HepG2 (cell line): ENCODE data around the gene DDAH1. TPM values are rescaled to one million over a fixed set of nuclear protein-coding genes. Genes with fewer than 3 reads are reported as not detected.

Experiments
- ATAC-seq: fragments of 200-7000 bp; cut with Tn5 transposase; 3 replicates; pipeline ENCODE4 v1.9.1; 2020; ENCODE audit warnings: mild to moderate bottlenecking, moderate library complexity
- BruUV-seq: library from RNA; stranded (reverse); fragments of 400-500 nt; replicated peaks from 2 replicates; lab custom pipeline; 2021; lab: Mats Ljungman, UMichigan
- CTCF ChIA-PET: fragments of 300-600 bp; formaldehyde crosslinking; extraction: SDS; loops from one replicate; lab custom pipeline; 2021; ENCODE audit warnings: low total read pairs, inconsistent platforms, low intra/inter-chr PET ratio; lab: Yijun Ruan, JAX
- POLR2A ChIA-PET: fragments of 350-600 bp; sonication (Branson Sonifier 250); formaldehyde crosslinking; loops from one replicate; lab custom pipeline; 2020; ENCODE audit warnings: antibody characterized with exemption, inconsistent platforms; lab: Yijun Ruan, JAX
- DNase-seq: peaks from one replicate; pipeline ENCODE4 v3.0.0-alpha.2; 2015; ENCODE audit warnings: low spot score
- FAIRE-seq: peaks from 3 replicates; lab custom pipeline; 2011; peaks lifted over from hg19 to GRCh38; lab: Jason Lieb, UNC
- H2AFZ ChIP-seq: one replicate; pipeline ENCODE4 v1.6.1; 2011; ENCODE audit warnings: low read length, inconsistent platforms
- H3K27ac ChIP-seq: fragments of 300-600 bp; 3 replicates; pipeline ENCODE4 v1.8.0; 2011; ENCODE audit warnings: mixed run types, mild to moderate bottlenecking, mixed read lengths, low read length, inconsistent platforms; ENCODE audit not compliant: insufficient read depth; ENCODE audit errors: extremely low read length
- H3K27me3 ChIP-seq, 2 experiments: fragments of 200-600 bp in 1 of 2; 2 replicates in 1 of 2; 3 replicates in 1 of 2; pipeline versions ENCODE4 v1.6.0 to v1.8.0; 2011; ENCODE audit warnings: low read length in 2 of 2, mild to moderate bottlenecking in 2 of 2, moderate library complexity in 2 of 2, inconsistent platforms in 1 of 2; ENCODE audit not compliant: insufficient read depth in 2 of 2, control insufficient read depth in 1 of 2
- H3K36me3 ChIP-seq, 2 experiments: fragments of 200-600 bp in 1 of 2; replicated peaks in 1 of 2; 2 replicates in 1 of 2; 3 replicates in 1 of 2; pipeline versions ENCODE4 v1.5.1 to v1.8.0; 2011; ENCODE audit warnings: low read length in 2 of 2, inconsistent platforms in 1 of 2; ENCODE audit not compliant: insufficient read depth in 2 of 2, control insufficient read depth in 1 of 2
- H3K4me1 ChIP-seq: 2 replicates; pipeline ENCODE4 v1.5.1; 2012; ENCODE audit warnings: low read length, inconsistent platforms; ENCODE audit not compliant: insufficient read depth
- H3K4me2 ChIP-seq: 2 replicates; pipeline ENCODE4 v1.6.0; 2011; ENCODE audit warnings: low read depth, low read length, inconsistent platforms
- H3K4me3 ChIP-seq, 3 experiments: fragments of 200-600 bp in 1 of 3; sonication (generic), shearing (Covaris generic) in 1 of 3; replicated peaks in 1 of 3; 2 replicates each; pipeline ENCODE4 v1.5.1; 2011 to 2016; ENCODE audit warnings: low read length in 3 of 3, inconsistent platforms in 2 of 3, low read depth in 2 of 3, mild to moderate bottlenecking in 2 of 3, control low read depth in 1 of 3, mixed read lengths in 1 of 3; ENCODE audit not compliant: insufficient read depth in 1 of 3
- H3K79me2 ChIP-seq: one replicate; pipeline ENCODE4 v1.6.1; 2011; ENCODE audit warnings: low read length, inconsistent platforms; ENCODE audit not compliant: insufficient read depth
- H3K9ac ChIP-seq: 2 replicates; pipeline ENCODE4 v1.6.0; 2011; ENCODE audit warnings: mild to moderate bottlenecking, low read depth, low read length, inconsistent platforms; ENCODE audit not compliant: insufficient read depth
- H3K9me3 ChIP-seq: 2 replicates; pipeline ENCODE4 v1.5.1; 2012; ENCODE audit warnings: mild to moderate bottlenecking, low read length
- H4K20me1 ChIP-seq: 2 replicates; pipeline ENCODE4 v1.6.0; 2011; ENCODE audit warnings: inconsistent platforms, mild to moderate bottlenecking, low read length, moderate library complexity; ENCODE audit not compliant: insufficient read depth
- HIVEP1 ChIP-seq: sonication (generic); formaldehyde crosslinking; IDR thresholded peaks from 2 replicates; pipeline ENCODE4 v1.4.0; 2020; ENCODE audit warnings: mild to moderate bottlenecking, missing genetic modification reagents
- POGZ ChIP-seq: sonication (generic); formaldehyde crosslinking; IDR thresholded peaks from 2 replicates; pipeline ENCODE4 v1.4.0; 2020; ENCODE audit warnings: mild to moderate bottlenecking, missing genetic modification reagents
- SNRNP70 ChIP-seq: fragments of 200-400 bp; formaldehyde crosslinking; IDR thresholded peaks from 2 replicates; pipeline ENCODE4 v1.6.1; 2017; ENCODE audit warnings: mild to moderate bottlenecking, low read depth, low read length, moderate library complexity
- ZBTB1 ChIP-seq: sonication (generic); formaldehyde crosslinking; IDR thresholded peaks from 2 replicates; pipeline ENCODE4 v1.4.0; 2020; ENCODE audit warnings: missing genetic modification reagents, borderline replicate concordance
- ZNF562 ChIP-seq: sonication (generic); formaldehyde crosslinking; IDR thresholded peaks from 2 replicates; pipeline ENCODE4 v1.8.0; 2022; ENCODE audit warnings: missing genetic modification reagents, borderline replicate concordance
- ZNF567 ChIP-seq: sonication (generic); formaldehyde crosslinking; IDR thresholded peaks from 2 replicates; pipeline ENCODE4 v1.8.1; 2023; ENCODE audit warnings: mild to moderate bottlenecking, missing genetic modification reagents, borderline replicate concordance
- ZNF766 ChIP-seq: sonication (generic); formaldehyde crosslinking; IDR thresholded peaks from 2 replicates; pipeline ENCODE4 v1.5.0; 2020; ENCODE audit warnings: missing genetic modification reagents, borderline replicate concordance
- WGBS: methylation state at CpG from one replicate; pipeline ENCODE4 v1.1.6; 2017; ENCODE audit warnings: low lambda C conversion rate; 5-methylcytosine and 5-hydroxymethylcytosine counted together
- in situ Hi-C: cut with HindIII; loops from 2 replicates; pipeline ENCODE4 v1.10.0; 2017; ENCODE audit warnings: low pct_unique_long_range_greater_than_20kb; ENCODE audit not compliant: extremely low pct_ligation_motif_present
- intact Hi-C: fragments of 100-400 bp; cut with micrococcal nuclease; formaldehyde crosslinking; loops from one replicate; pipeline ENCODE4 v1.10.0; 2022; ENCODE audit not compliant: unreplicated experiment
- polyA plus RNA-seq, 8 experiments: library from polyadenylated mRNA; depleted of rRNA in 3 of 8; stranded (reverse) in 7 of 8; unstranded in 1 of 8; fragments of >200 nt; fragmentation: Illumina TruSeq in 4 of 8; extraction: Trizol in 4 of 8; gene quantifications; 2 replicates each; pipeline versions ENCODE4 v1.2.1 to v1.2.3, GENCODE V29; 2011 to 2016; ENCODE audit warnings: low read depth in 4 of 8, missing spikeins in 1 of 8, mixed read lengths in 1 of 8; ENCODE audit not compliant: insufficient read depth in 1 of 8
- total RNA-seq, 5 experiments: library from RNA; depleted of rRNA; stranded (reverse); fragments of >200 nt; fragmentation: Illumina TruSeq; extraction: Trizol; gene quantifications; 2 replicates each; pipeline ENCODE4 v1.2.3, GENCODE V29; 2016; ENCODE audit warnings: low read depth in 1 of 5
- TF ChIP-seq, protein P1 (sequence below): sonication (generic); formaldehyde crosslinking; IDR thresholded peaks from one replicate; pipeline ENCODE4 v1.5.1; 2020; ENCODE audit warnings: mild to moderate bottlenecking, missing genetic modification reagents; ENCODE audit errors: not compliant biosample characterization

The DDAH1 gene
- total and polyA plus RNA-seq, 2 of the 13 experiments (the other 11 are each of a cell fraction or from before 2014, with no cell fraction given), result 39.7 to 64.4 TPM

DNA sequence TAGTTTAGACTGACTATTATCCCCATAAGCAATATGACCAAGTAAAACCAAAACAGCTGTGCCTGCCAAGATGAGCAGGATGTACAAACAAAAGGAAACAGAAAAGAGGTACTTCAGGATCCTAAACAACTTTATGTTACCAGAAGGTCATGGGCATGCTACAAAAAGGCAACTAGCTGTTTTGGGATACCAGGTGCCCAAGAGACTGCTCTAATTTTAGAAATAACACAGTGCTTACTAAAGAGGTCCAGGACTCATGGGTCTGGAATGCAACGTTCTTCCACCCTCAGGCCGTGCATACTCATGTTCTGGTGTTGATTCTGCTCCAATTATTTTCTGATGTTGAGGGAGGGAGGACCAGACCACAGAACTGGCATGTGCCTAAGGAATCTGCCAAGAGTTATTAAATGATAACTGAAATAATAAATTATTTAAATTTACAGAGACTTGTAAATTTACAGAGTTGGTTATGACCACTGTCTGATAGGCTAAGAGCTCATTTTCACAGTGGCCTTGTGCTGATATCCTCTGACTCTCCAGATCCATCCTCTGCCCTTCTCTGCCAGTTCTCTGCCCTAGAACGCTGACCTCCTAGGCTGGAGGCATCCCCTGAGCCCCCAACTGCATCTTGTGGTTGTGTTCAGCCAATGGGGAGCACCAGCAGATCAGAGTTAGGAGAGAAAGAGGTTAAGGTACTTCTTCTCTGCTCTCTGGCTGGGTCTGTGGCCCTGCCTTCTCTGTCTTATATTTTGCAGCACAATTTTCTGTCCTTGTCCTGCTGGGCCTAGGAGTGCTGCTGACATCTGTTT lies 150.9 kb downstream of the DDAH1 start:
- H3K36me3 ChIP-seq, result peaks cover 0 to 2% of the 10 kb centered on the region in 2 experiments; a peak in 2 of 5 replicates
- no peak for DNase-seq
- no peaks in the 10 kb centered on the region for H3K4me1 ChIP-seq
- ChIA-PET CTCF (no interaction called here), POLR2A (no interaction called here)
- TF ChIP-seq HIVEP1 (no peak), SNRNP70 (no peak), ZNF562 (no peak)
- H4K20me1 ChIP-seq, result no peaks in the 10 kb centered on the region
- H3K27me3 ChIP-seq, result no peaks in the 10 kb centered on the region
- H3K4me3 ChIP-seq, result no peak overlapping the region
- no peak overlapping the region for H2AFZ ChIP-seq
- H3K9ac ChIP-seq, result no peak overlapping the region
- H3K9me3 ChIP-seq, result no peaks in the 10 kb centered on the region
- no peaks in the 10 kb centered on the region for H3K79me2 ChIP-seq
- no peak overlapping the region for H3K27ac ChIP-seq
- intact Hi-C loops (no loop called here), in situ Hi-C loops (loop anchor here (10.0 kb wide), 1 partner anchor 381 kb away; no protein-coding TSS in a partner anchor)
- FAIRE-seq, result no peak
- WGBS, result 76% methylated on average over 2 of the region's 3 CpGs
- H3K4me2 ChIP-seq, result no peak overlapping the region
- no TSS peak for BruUV-seq
- ATAC-seq, result peak; percentile 50

DNA sequence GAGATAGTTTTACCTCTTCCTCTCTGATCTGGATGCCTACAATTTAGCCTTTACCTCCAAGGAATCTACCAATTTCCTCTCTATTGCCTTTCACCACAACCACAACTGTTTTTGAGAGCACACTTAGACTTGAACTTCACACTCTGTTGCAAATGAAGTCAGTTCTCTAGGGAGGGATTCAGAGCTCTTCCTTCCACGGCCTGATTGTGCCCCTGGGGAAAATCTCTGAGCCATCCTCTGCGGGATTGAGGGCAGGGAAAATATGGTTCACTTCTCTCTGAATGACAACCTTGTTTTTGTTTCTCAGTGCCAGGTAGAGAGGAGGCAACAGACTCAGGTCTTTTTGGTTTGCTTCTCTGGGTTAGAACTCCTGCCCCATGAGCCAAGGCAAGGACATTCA lies 153.1 kb downstream of the DDAH1 start:
- in situ Hi-C loops (loop anchor here (10.0 kb wide), 1 partner anchor 383 kb away; no protein-coding TSS in a partner anchor), intact Hi-C loops (no loop called here)
- Histone ChIP-seq H3K4me3 (no peak overlapping the region), H4K20me1 (no peaks in the 10 kb centered on the region), H2AFZ (no peak overlapping the region), H3K36me3 (no peaks in the 10 kb centered on the region), H3K27me3 (0 out of 5 replicates have a peak, but pooled peaks cover 0 to 3% of the 10 kb centered on the region in 2 experiments), H3K4me1 (peaks cover 15% of the 10 kb centered on the region), H3K79me2 (no peaks in the 10 kb centered on the region), H3K27ac (no peak overlapping the region), H3K9me3 (no peaks in the 10 kb centered on the region), H3K4me2 (no peak overlapping the region), H3K9ac (no peak overlapping the region)
- WGBS, result 59% methylated on average over 2 of the region's 2 CpGs
- POLR2A ChIA-PET, result no interaction called here
- ATAC-seq (no peak), FAIRE-seq (no peak), DNase-seq (no peak)
- BruUV-seq, result no TSS peak
- CTCF ChIA-PET, result no interaction called here
- no peak for TF ChIP-seq ZNF766 (CRISPR knock-in tag)
- TF ChIP-seq POGZ (CRISPR knock-in tag), result no peak
- no peak for TF ChIP-seq ZBTB1
- no peak for TF ChIP-seq ZNF567 (CRISPR knock-in tag)
- TF ChIP-seq, protein P1, sequence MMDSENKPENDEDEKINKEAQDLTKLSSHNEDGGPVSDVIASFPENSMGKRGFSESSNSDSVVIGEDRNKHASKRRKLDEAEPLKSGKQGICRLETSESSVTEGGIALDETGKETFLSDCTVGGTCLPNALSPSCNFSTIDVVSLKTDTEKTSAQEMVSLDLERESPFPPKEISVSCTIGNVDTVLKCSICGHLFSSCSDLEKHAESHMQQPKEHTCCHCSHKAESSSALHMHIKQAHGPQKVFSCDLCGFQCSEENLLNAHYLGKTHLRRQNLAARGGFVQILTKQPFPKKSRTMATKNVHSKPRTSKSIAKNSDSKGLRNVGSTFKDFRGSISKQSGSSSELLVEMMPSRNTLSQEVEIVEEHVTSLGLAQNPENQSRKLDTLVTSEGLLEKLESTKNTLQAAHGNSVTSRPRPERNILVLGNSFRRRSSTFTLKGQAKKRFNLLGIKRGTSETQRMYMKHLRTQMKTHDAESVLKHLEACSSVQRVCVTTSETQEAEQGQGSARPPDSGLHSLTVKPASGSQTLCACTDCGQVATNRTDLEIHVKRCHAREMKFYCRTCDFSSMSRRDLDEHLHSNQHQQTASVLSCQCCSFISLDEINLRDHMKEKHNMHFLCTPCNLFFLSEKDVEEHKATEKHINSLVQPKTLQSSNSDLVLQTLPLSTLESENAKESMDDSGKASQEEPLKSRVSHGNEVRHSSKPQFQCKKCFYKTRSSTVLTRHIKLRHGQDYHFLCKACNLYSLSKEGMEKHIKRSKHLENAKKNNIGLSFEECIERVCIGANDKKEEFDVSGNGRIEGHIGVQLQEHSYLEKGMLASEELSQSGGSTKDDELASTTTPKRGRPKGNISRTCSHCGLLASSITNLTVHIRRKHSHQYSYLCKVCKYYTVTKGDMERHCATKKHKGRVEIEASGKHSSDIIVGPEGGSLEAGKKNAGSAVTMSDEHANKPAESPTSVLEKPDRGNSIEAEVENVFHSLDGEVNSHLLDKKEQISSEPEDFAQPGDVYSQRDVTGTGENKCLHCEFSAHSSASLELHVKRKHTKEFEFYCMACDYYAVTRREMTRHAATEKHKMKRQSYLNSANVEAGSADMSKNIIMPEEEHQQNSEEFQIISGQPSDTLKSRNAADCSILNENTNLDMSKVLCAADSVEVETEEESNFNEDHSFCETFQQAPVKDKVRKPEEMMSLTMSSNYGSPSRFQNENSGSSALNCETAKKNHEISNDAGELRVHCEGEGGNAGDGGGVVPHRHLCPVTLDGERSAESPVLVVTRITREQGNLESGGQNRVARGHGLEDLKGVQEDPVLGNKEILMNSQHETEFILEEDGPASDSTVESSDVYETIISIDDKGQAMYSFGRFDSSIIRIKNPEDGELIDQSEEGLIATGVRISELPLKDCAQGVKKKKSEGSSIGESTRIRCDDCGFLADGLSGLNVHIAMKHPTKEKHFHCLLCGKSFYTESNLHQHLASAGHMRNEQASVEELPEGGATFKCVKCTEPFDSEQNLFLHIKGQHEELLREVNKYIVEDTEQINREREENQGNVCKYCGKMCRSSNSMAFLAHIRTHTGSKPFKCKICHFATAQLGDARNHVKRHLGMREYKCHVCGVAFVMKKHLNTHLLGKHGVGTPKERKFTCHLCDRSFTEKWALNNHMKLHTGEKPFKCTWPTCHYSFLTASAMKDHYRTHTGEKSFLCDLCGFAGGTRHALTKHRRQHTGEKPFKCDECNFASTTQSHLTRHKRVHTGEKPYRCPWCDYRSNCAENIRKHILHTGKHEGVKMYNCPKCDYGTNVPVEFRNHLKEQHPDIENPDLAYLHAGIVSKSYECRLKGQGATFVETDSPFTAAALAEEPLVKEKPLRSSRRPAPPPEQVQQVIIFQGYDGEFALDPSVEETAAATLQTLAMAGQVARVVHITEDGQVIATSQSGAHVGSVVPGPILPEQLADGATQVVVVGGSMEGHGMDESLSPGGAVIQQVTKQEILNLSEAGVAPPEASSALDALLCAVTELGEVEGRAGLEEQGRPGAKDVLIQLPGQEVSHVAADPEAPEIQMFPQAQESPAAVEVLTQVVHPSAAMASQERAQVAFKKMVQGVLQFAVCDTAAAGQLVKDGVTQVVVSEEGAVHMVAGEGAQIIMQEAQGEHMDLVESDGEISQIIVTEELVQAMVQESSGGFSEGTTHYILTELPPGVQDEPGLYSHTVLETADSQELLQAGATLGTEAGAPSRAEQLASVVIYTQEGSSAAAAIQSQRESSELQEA (CRISPR knock-in tag), result no peak
